CD4-positive, alpha-beta T cell treated with Interleukin-15 for 4 hours (primary cell): Measurements from ENCODE around the gene WNT7A.
"Not testable (repeated sequence)": the region's sequence is repeated elsewhere in the genome, so short reads cannot be mapped to it uniquely, and the experiment has no call there.

Source experiments
- DNase-seq: peaks from one replicate; pipeline ENCODE4 v3.0.0-alpha.2; 2020; ENCODE audit warnings: low spot score

The WNT7A gene

GRCh38 chr3:13865106-13865505, 14.8 kb downstream of the WNT7A start:
- DNase-seq, result no peak

- no peak for DNase-seq
These were observed 15.8 kb downstream of the WNT7A start for GRCh38 chr3:13863965-13864595.

- no peak for DNase-seq
These were observed 16.4 kb downstream of the WNT7A start for GRCh38 chr3:13863382-13863952.

GRCh38 chr3:13861461-13861860, 18.4 kb downstream of the WNT7A start:
- no peak for DNase-seq

- no peak for DNase-seq
These were observed 19.9 kb downstream of the WNT7A start for GRCh38 chr3:13860001-13860400.

GRCh38 chr3:13858768-13859520, 20.9 kb downstream of the WNT7A start:
- DNase-seq, result no peak

- no peak for DNase-seq
These were observed 22.0 kb downstream of the WNT7A start for GRCh38 chr3:13857702-13858380.

GRCh38 chr3:13856628-13857027, 23.2 kb downstream of the WNT7A start:
- not testable (repeated sequence) for DNase-seq

GRCh38 chr3:13856006-13856405, 23.9 kb downstream of the WNT7A start:
- DNase-seq, result no peak

GRCh38 chr3:13854492-13854891, 25.4 kb downstream of the WNT7A start:
- DNase-seq, result no peak

- DNase-seq, result peak; percentile 46
These were observed 25.9 kb downstream of the WNT7A start for GRCh38 chr3:13853978-13854296.

- no peak for DNase-seq
These were observed 26.5 kb downstream of the WNT7A start for GRCh38 chr3:13853256-13853977.

GRCh38 chr3:13852638-13853009, 27.2 kb downstream of the WNT7A start:
- no peak for DNase-seq

GRCh38 chr3:13851997-13852637, 27.8 kb downstream of the WNT7A start:
- DNase-seq, result no peak

GRCh38 chr3:13851091-13851849, 28.6 kb downstream of the WNT7A start:
- DNase-seq, result no peak

GRCh38 chr3:13850161-13850945, 29.5 kb downstream of the WNT7A start:
- no peak for DNase-seq

GRCh38 chr3:13849018-13849417, 30.9 kb downstream of the WNT7A start:
- DNase-seq, result no peak

- no peak for DNase-seq
These were observed 32.9 kb downstream of the WNT7A start for GRCh38 chr3:13846716-13847570.

GRCh38 chr3:13846238-13846637, 33.6 kb downstream of the WNT7A start:
- DNase-seq, result no peak
